ENCODE results near the gene ANKRD22.

Gene ANKRD22

DNA sequence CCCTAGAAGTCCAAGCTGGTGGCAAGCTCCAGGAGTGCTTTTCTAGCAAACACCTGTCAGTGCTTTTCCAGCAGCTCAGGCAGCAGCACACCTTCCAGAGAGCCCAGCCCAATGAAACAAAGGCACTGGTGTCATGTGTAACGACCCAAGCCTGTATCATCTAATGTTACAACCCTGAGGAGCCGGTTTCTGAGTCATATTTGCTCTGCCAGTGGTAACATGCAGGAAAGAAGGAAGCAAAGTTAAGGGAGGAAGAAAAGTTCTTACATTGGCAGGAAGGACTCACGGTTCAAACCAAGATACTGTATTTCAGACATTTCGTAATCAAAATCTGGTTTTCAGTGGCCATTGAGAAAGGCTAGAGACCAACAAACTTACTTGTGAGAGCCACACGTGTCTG, at the start of gene ANKRD22:
Gene ANKRD22, minus strand, starts transcription at position 139 of the 400 bp plus-strand sequence. CDS start 237 bp downstream, outside the sequence.
- no peak for DNase-seq (ENCODE audit: extremely low read depth, low read depth)
- no peak within 1 kb of the TSS for H3K4me3 ChIP-seq (replicated peaks; ENCODE audit: low read depth, low read length)
- TF ChIP-seq, protein P1, sequence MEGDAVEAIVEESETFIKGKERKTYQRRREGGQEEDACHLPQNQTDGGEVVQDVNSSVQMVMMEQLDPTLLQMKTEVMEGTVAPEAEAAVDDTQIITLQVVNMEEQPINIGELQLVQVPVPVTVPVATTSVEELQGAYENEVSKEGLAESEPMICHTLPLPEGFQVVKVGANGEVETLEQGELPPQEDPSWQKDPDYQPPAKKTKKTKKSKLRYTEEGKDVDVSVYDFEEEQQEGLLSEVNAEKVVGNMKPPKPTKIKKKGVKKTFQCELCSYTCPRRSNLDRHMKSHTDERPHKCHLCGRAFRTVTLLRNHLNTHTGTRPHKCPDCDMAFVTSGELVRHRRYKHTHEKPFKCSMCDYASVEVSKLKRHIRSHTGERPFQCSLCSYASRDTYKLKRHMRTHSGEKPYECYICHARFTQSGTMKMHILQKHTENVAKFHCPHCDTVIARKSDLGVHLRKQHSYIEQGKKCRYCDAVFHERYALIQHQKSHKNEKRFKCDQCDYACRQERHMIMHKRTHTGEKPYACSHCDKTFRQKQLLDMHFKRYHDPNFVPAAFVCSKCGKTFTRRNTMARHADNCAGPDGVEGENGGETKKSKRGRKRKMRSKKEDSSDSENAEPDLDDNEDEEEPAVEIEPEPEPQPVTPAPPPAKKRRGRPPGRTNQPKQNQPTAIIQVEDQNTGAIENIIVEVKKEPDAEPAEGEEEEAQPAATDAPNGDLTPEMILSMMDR (IDR thresholded peaks at IDR 0.05; ENCODE audit: low read depth, low read length, missing control alignments), result no peak

DNA sequence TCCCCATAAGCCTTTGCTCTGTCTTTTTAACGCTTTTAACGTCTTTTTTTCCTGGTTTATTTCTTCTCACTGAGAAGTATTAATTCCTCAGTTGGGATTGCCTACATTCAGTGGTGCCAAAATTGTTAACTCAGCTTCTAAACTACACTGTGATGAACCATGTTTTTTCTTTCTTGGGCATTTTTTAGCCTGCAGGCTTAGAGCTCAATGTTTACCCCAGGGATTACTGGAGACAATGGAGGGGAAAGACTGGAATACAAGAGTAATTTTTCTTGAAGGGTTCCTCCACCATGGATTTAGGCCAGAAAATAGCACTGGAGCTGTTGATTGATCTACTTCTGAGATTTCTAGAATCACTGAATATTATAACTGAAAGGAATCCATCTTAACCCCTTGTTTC, 48.2 kb upstream of the ANKRD22 start:
- no peak overlapping the region for H3K4me3 ChIP-seq (replicated peaks; ENCODE audit: low read depth, low read length)
- TF ChIP-seq, protein P1 (IDR thresholded peaks at IDR 0.05; ENCODE audit: low read depth, low read length, missing control alignments), result no peak
- DNase-seq (ENCODE audit: extremely low read depth, low read depth), result no peak

DNA sequence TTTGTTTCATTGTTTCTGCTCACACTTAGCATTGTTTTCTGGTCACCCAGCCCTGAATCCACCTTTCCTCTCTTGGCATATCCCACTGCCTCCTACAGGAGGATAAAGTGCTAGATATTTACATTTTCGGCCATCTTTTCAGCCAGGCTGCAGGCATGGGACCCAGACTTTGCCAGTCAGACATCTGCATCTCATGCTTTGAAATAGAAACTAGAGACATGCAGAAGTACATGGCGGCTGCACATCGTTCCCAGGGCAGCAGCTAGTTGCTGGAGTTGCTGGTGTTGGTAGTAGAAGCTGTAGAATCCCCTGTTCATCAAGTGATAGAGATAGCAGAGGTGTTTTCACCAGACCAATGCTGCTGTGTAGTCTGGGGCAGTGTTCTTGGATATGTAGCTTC, 47.1 kb upstream of the ANKRD22 start:
- TF ChIP-seq, protein P1 (IDR thresholded peaks at IDR 0.05; ENCODE audit: low read depth, low read length, missing control alignments), result no peak
- no peak for DNase-seq (ENCODE audit: extremely low read depth, low read depth)

DNA sequence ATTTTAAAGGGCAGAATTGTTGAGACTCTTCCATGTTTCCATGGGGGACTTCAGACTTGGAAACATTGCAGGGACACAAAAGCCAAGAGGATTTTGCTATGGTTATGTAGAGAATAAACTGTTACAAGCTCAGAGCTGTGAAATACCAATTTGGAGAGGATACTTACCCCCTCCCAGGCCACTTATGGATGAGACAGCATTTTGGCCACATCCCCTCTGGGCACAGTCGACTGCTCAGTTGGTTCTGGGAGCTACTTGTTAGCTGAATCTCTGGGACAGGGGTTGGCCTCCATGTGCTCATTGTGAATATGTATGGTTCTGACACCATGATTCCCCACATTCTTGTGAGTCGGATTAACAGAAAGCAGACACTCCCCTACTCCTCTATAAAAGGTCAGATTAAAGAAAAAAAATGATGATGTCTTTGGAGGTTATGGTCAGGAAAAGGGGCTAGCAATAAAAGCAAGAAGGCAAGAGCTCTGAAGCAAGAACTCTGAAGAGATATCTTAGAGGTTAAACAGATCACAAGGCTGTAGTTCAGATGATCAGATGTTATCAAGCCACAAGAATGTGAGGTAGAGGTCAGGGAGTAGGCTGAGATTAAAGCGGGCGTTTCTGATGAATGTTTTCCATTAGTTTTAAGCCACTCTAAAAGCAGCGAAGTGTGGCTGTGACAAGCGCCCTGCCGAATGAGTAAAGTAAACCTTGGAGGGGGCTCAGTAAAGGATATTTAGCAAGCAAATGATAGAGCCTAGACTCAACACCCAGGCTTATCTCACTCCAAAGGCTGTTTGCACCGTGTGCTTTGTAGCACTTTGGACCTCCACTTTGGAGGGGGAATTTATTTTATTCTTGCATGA, 45.6 kb upstream of the ANKRD22 start:
- no peak for DNase-seq (ENCODE audit: extremely low read depth, low read depth)
- no peak overlapping the region for H3K4me3 ChIP-seq (replicated peaks; ENCODE audit: low read depth, low read length)
- TF ChIP-seq, protein P1 (IDR thresholded peaks at IDR 0.05; ENCODE audit: low read depth, low read length, missing control alignments), result no peak

More for the DNA sequence above, 47.1 kb upstream of the ANKRD22 start:
- H3K4me3 ChIP-seq (replicated peaks; ENCODE audit: low read depth, low read length), result no peak overlapping the region

DNA sequence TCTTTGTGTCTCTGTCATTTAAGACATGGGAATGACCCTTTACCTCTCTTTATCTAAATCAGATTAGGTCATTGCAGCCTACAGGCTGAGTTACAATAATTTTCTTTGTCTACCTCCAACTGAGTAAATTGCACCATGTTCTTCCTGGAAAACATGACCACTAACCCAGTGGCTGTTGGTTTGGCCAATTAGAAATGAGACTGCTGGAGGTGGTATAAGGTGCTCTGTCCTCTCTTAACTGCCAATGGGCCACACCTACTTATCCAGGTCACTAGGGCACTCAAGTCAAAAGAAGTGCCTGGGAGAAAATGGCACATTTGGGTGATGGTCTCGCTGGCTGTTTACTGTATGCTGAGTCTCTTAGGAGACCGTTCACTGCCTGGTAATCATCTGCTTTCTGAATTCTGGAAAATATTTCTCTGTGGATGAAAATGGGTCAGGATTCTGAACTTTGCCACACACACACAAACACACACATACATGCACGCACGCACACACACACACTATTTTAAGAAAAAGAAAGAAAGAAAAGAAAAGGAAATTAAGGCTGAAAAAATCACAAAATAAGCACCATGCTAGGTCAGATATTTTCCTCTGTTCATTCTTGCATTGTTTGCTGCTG, 44.8 kb upstream of the ANKRD22 start:
- no peak overlapping the region for H3K4me3 ChIP-seq (replicated peaks; ENCODE audit: low read depth, low read length)
- TF ChIP-seq, protein P1 (IDR thresholded peaks at IDR 0.05; ENCODE audit: low read depth, low read length, missing control alignments), result no peak
- no peak for DNase-seq (ENCODE audit: extremely low read depth, low read depth)

DNA sequence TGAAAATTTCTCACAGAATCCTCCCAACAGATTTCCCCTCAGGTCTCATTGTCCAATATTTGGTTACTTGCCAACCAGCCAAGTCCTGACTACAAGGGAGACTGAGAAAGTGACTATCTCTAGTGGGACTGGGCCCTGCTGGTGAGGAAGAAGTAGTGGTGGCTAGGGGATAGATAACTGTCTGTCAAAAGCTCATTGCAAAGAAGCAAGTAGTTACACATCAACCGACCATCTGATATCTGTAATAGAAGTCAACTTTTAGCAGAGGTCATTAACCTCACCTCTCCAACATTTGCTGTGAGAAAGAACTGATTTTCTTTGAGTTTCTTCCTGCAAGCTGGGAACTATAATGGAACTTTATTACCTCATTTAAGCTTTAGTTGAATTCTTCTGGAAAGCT, 43.6 kb upstream of the ANKRD22 start:
- H3K4me3 ChIP-seq (replicated peaks; ENCODE audit: low read depth, low read length), result no peak overlapping the region
- no peak for DNase-seq (ENCODE audit: extremely low read depth, low read depth)
- TF ChIP-seq, protein P1 (IDR thresholded peaks at IDR 0.05; ENCODE audit: low read depth, low read length, missing control alignments), result no peak
